ENCODE data around the gene GREB1L. TPM values are rescaled to one million over a fixed set of nuclear protein-coding genes. Genes with fewer than 3 reads are reported as not detected.
A peak's percentile ranks its signal among the peaks of the same experiment; 100 is the strongest.

The GREB1L gene
- total and polyA plus RNA-seq, 9 of the 15 experiments (the other 6 are each of a cell fraction or from before 2014, with no cell fraction given): 0.03 TPM; not detected in 8

GRCh38 chr18:21398121-21398520 lies 156.1 kb downstream of the GREB1L start (continued):
- TF ChIP-seq ZNF780A (CRISPR knock-in tag; IDR thresholded peaks at IDR 0.05): no peak

GRCh38 chr18:21402272-21402671 lies 160.2 kb downstream of the GREB1L start:
- no peak overlapping the region for H3K27ac ChIP-seq (ENCODE audit: extremely low read depth, low read depth, low read length)

More at GRCh38 chr18:21402272-21402671, 160.2 kb downstream of the GREB1L start:
- Histone ChIP-seq H3K4me1 (replicated peaks in 1 of 2; ENCODE audit: control insufficient read depth in 2 of 2, insufficient read depth in 2 of 2, low read length in 2 of 2) (no peaks in the 10 kb centered on the region), H3K79me2 (ENCODE audit: control insufficient read depth, insufficient read depth, low read length) (no peaks in the 10 kb centered on the region), H3K4me2 (ENCODE audit: insufficient read depth, low read length) (no peak overlapping the region), H3K4me3 (no peak overlapping the region), H2AFZ (ENCODE audit: low read depth, low read length) (no peak overlapping the region), H3K9ac (ENCODE audit: insufficient read depth in 1 of 2, low read depth in 2 of 2, low read length in 2 of 2) (no peak overlapping the region), H3K9me1 (ENCODE audit: control insufficient read depth, insufficient read depth, low read length) (no peaks in the 10 kb centered on the region), H3K36me3 (ENCODE audit: control insufficient read depth, insufficient read depth, low read length) (no peaks in the 10 kb centered on the region), H4K20me1 (replicated peaks; ENCODE audit: control insufficient read depth, insufficient read depth, low read length) (no peaks in the 10 kb centered on the region), H3K9me3 (replicated peaks; ENCODE audit: control insufficient read depth, insufficient read depth, low read depth, low read length) (no peaks in the 10 kb centered on the region), H3K27me3 (ENCODE audit: control insufficient read depth in 2 of 2, insufficient read depth in 2 of 2, low read length in 2 of 2) (peaks cover 0 to 4% of the 10 kb centered on the region in 2 experiments; a peak in 1 of 5 replicates)
- DNase-seq (ENCODE audit: extremely low read depth in 1 of 4, low spot score in 3 of 4) (no peak), FAIRE-seq (no peak), ATAC-seq (no peak)
- in situ Hi-C loops (cut with MboI): no loop called here
- no TSS peak for BruUV-seq (replicated peaks)
- POLR2A ChIA-PET: no interaction called here
- intact Hi-C loops (cut with micrococcal nuclease): no loop called here
- CTCF ChIA-PET (ENCODE audit: low intra/inter-chr PET ratio): no interaction called here
- whole genome bisulfite sequencing (ENCODE audit: insufficient coverage, low coverage, missing lambda C conversion rate): 15% methylated on average over 1 of the region's 1 CpG
- TF ChIP-seq ZNF512 (tag; IDR thresholded peaks at IDR 0.05) (peak; percentile 78), SMARCE1 (IDR thresholded peaks at IDR 0.05) (no peak), ZNF41 (CRISPR knock-in tag; conservative IDR thresholded peaks at IDR 0.05) (no peak)
